NCI-H774 (cell line): ENCODE measurements around the gene IPMK.

Experiments used
- DNase-seq: peaks from one replicate; lab custom pipeline; 2025; lab: John Stamatoyannopoulos, UW

Gene IPMK

GRCh38 chr10:58153751-58154150 is 113.9 kb downstream of the IPMK start:
- no peak for DNase-seq

- DNase-seq = peak; percentile 35
These were observed 114.9 kb downstream of the IPMK start for GRCh38 chr10:58152673-58153263.

GRCh38 chr10:58150290-58150689 is 117.4 kb downstream of the IPMK start:
- DNase-seq = no peak

- no peak for DNase-seq
These were observed 123.8 kb downstream of the IPMK start for GRCh38 chr10:58143944-58144343.
